Upper lobe of left lung (tissue), 4 donors: ENCODE results near the gene CPAMD8.

ENCODE experiments used
- POLR2A ChIP-seq, 4 donors: fragments of 450-650 bp; IDR thresholded peaks; one replicate each; pipeline ENCODE4 v1.5.1; 2016 to 2017; ENCODE audit warnings: antibody characterized with exemption in 4 of 4, mild to moderate bottlenecking in 2 of 4
- POLR2AphosphoS5 ChIP-seq, 2 donors: sonication (generic); formaldehyde crosslinking; IDR thresholded peaks; one replicate each; pipeline ENCODE4 v1.5.1; 2017; ENCODE audit warnings: antibody characterized with exemption in 2 of 2
- TF ChIP-seq, protein P1 (sequence below), 6 experiments: fragments of 450-650 bp in 4 of 6; fragments of 200-600 bp in 2 of 6; sonication (generic) in 2 of 6; IDR thresholded peaks; one replicate each; pipeline ENCODE4 v1.5.1; 2016 to 2019; ENCODE audit warnings: antibody characterized with exemption in 6 of 6

DNA sequence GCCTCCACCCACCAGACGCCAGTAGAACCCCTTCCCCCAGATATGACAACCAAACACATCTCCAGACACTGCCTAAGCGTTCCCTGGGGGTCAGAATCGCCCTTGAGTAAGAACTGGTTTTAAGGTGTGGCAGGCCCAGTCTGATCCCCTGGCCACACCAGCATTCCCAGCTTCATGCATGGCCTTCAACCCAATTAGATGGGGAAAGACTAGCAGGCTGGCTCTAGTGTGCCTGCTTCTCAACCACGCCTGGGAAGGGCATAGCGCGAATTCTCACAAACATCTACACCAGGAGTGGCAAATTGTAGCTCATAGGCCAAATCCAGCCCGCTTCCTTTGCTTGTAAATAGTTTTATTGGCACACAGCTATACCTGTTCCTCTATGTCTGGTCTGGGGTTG, 35.1 kb upstream of the CPAMD8 start:
- TF ChIP-seq, protein P1, sequence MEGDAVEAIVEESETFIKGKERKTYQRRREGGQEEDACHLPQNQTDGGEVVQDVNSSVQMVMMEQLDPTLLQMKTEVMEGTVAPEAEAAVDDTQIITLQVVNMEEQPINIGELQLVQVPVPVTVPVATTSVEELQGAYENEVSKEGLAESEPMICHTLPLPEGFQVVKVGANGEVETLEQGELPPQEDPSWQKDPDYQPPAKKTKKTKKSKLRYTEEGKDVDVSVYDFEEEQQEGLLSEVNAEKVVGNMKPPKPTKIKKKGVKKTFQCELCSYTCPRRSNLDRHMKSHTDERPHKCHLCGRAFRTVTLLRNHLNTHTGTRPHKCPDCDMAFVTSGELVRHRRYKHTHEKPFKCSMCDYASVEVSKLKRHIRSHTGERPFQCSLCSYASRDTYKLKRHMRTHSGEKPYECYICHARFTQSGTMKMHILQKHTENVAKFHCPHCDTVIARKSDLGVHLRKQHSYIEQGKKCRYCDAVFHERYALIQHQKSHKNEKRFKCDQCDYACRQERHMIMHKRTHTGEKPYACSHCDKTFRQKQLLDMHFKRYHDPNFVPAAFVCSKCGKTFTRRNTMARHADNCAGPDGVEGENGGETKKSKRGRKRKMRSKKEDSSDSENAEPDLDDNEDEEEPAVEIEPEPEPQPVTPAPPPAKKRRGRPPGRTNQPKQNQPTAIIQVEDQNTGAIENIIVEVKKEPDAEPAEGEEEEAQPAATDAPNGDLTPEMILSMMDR (IDR thresholded peaks at IDR 0.05), result no peak
- TF ChIP-seq POLR2AphosphoS5 (IDR thresholded peaks at IDR 0.05) (no peak), POLR2A (IDR thresholded peaks at IDR 0.05) (no peak)
